Endothelial cell of umbilical vein (primary cell): ENCODE results near the gene RNGTT. TPM values are rescaled to one million over a fixed set of nuclear protein-coding genes. Genes with fewer than 3 reads are reported as not detected.

Experiments
- BruUV-seq: library from RNA; stranded (reverse); fragments of 400-500 nt; replicated peaks from 2 replicates; lab custom pipeline; 2021; lab: Mats Ljungman, UMichigan
- CTCF ChIA-PET: fragments of 300-600, 350-600 bp; sonication (Branson Sonifier 250); formaldehyde crosslinking; loops from one replicate; lab custom pipeline; 2021; ENCODE audit warnings: antibody characterized with exemption, inconsistent platforms; lab: Charles Lee
- POLR2A ChIA-PET: fragments of 300-600, 350-600 bp; sonication (Branson Sonifier 250); formaldehyde crosslinking; loops from one replicate; lab custom pipeline; 2021; ENCODE audit warnings: antibody characterized with exemption, inconsistent platforms; lab: Charles Lee
- DNase-seq: peaks from one replicate; pipeline ENCODE4 v3.0.0-alpha.2; 2011; ENCODE audit warnings: low read depth, low spot score
- FAIRE-seq: peaks from 2 replicates; lab custom pipeline; 2011; peaks lifted over from hg19 to GRCh38; lab: Jason Lieb, UNC
- H2AFZ ChIP-seq: 2 replicates; pipeline ENCODE4 v1.6.0; 2012; ENCODE audit warnings: low read depth, low read length, control low read depth, inconsistent platforms
- H3K27ac ChIP-seq: 2 replicates; pipeline ENCODE4 v1.5.1; 2011; ENCODE audit warnings: low read depth, mild to moderate bottlenecking, control low read depth, low read length, moderate library complexity; ENCODE audit not compliant: insufficient read depth
- H3K27me3 ChIP-seq, 2 experiments: 2 replicates each; pipeline versions ENCODE4 v1.6.0 to v1.6.1; 2011; ENCODE audit warnings: low read length in 2 of 2, mixed read lengths in 1 of 2; ENCODE audit not compliant: control insufficient read depth in 2 of 2, insufficient read depth in 2 of 2
- H3K36me3 ChIP-seq, 2 experiments: 2 replicates in 1 of 2; 3 replicates in 1 of 2; pipeline ENCODE4 v1.5.1; 2011; ENCODE audit warnings: low read length in 2 of 2, mild to moderate bottlenecking in 1 of 2, moderate library complexity in 1 of 2; ENCODE audit not compliant: control insufficient read depth in 2 of 2, insufficient read depth in 2 of 2; ENCODE audit errors: extremely low read depth in 1 of 2
- H3K4me1 ChIP-seq: 3 replicates; pipeline ENCODE4 v1.5.1; 2011; ENCODE audit warnings: mild to moderate bottlenecking, low read length; ENCODE audit not compliant: control insufficient read depth, insufficient read depth; ENCODE audit errors: extremely low read depth
- H3K4me2 ChIP-seq: 2 replicates; pipeline ENCODE4 v1.6.1; 2011; ENCODE audit warnings: low read length, control low read depth, mixed read lengths; ENCODE audit not compliant: insufficient read depth
- H3K4me3 ChIP-seq, 3 experiments: fragments of 200-600 bp in 1 of 3; sonication (generic), shearing (Covaris generic) in 1 of 3; replicated peaks in 1 of 3; 2 replicates each; pipeline ENCODE4 v1.5.1; 2011 to 2016; ENCODE audit warnings: control low read depth in 3 of 3, low read length in 3 of 3, mild to moderate bottlenecking in 2 of 3, inconsistent platforms in 1 of 3, low read depth in 1 of 3, moderate library complexity in 1 of 3; ENCODE audit not compliant: insufficient read depth in 1 of 3
- H3K79me2 ChIP-seq: 2 replicates; pipeline ENCODE4 v1.6.0; 2012; ENCODE audit warnings: low read length, inconsistent platforms; ENCODE audit not compliant: control insufficient read depth, insufficient read depth
- H3K9ac ChIP-seq: replicated peaks from 2 replicates; pipeline ENCODE3; 2011; ENCODE audit warnings: low read length, control low read depth; ENCODE audit not compliant: insufficient read depth; ENCODE audit errors: extremely low read depth
- H3K9me1 ChIP-seq: replicated peaks from 3 replicates; pipeline ENCODE4 v1.6.0; 2011; ENCODE audit warnings: mild to moderate bottlenecking, low read length; ENCODE audit not compliant: control insufficient read depth, insufficient read depth; ENCODE audit errors: extremely low read depth
- H3K9me3 ChIP-seq: replicated peaks from 2 replicates; pipeline ENCODE4 v1.5.1; 2012; ENCODE audit warnings: low read length, inconsistent platforms; ENCODE audit not compliant: control insufficient read depth, insufficient read depth
- H4K20me1 ChIP-seq: replicated peaks from 2 replicates; pipeline ENCODE3; 2011; ENCODE audit warnings: mild to moderate bottlenecking, low read length; ENCODE audit not compliant: control insufficient read depth, insufficient read depth; ENCODE audit errors: extremely low read depth
- CTCF ChIP-seq, 2 donors: IDR thresholded peaks; 1 replicate in 1 of 2; 2 replicates in 1 of 2; pipeline ENCODE4 v1.5.1; 2011; ENCODE audit warnings: low read length in 2 of 2, mild to moderate bottlenecking in 2 of 2, moderate library complexity in 2 of 2, control low read depth in 1 of 2, inconsistent platforms in 1 of 2, low read depth in 1 of 2; ENCODE audit not compliant: insufficient read depth in 1 of 2; ENCODE audit errors: extremely low read depth in 1 of 2
- EZH2 ChIP-seq: IDR thresholded peaks from 2 replicates; pipeline ENCODE4 v1.6.1; 2012; ENCODE audit warnings: borderline replicate concordance, low read depth, mild to moderate bottlenecking, moderate library complexity, low read length, inconsistent platforms; ENCODE audit not compliant: severe bottlenecking
- FOS ChIP-seq: IDR thresholded peaks from 2 replicates; pipeline ENCODE4 v1.6.1; 2011; ENCODE audit warnings: mild to moderate bottlenecking, low read length, moderate library complexity, borderline replicate concordance; ENCODE audit not compliant: insufficient read depth
- GATA2 ChIP-seq: IDR thresholded peaks from 2 replicates; pipeline ENCODE4 v1.7.0; 2011; ENCODE audit warnings: low read depth, mild to moderate bottlenecking, moderate library complexity, mixed read lengths, low read length; ENCODE audit not compliant: insufficient read length, insufficient read depth
- JUN ChIP-seq: IDR thresholded peaks from 2 replicates; pipeline ENCODE4 v1.6.1; 2011; ENCODE audit warnings: borderline replicate concordance, low read depth; ENCODE audit not compliant: insufficient read length, insufficient read depth
- MYC ChIP-seq: IDR thresholded peaks from one replicate; pipeline ENCODE4 v1.6.1; 2011; ENCODE audit warnings: mild to moderate bottlenecking, low read depth, low read length
- POLR2A ChIP-seq: IDR thresholded peaks from 2 replicates; pipeline ENCODE4 v1.6.1; 2012; ENCODE audit warnings: low read depth, mild to moderate bottlenecking, control low read depth, low read length
- POLR2AphosphoS5 ChIP-seq: IDR thresholded peaks from 2 replicates; pipeline ENCODE4 v1.6.1; 2012; ENCODE audit warnings: low read depth, mild to moderate bottlenecking, control low read depth, low read length, moderate library complexity; ENCODE audit not compliant: insufficient read depth
- dilution Hi-C: fragments of 300-500 bp; cut with MboI; formaldehyde crosslinking; loops from one replicate; pipeline ENCODE4 v1.15.0; 2019; ENCODE audit warnings: low sequenced_read_pairs; ENCODE audit not compliant: extremely low pct_ligation_motif_present
- intact Hi-C: fragments of 100-400 bp; cut with micrococcal nuclease; formaldehyde crosslinking; loops from one replicate; pipeline ENCODE4 v1.10.0; 2022
- polyA plus RNA-seq, 4 experiments: library from polyadenylated mRNA; depleted of rRNA in 3 of 4; stranded (reverse) in 3 of 4; unstranded in 1 of 4; fragments of >200 nt; gene quantifications; 2 replicates each; pipeline versions ENCODE4 v1.2.1 to v1.2.3, GENCODE V29; 2011 to 2012; ENCODE audit warnings: missing spikeins in 1 of 4
- total RNA-seq: library from RNA; stranded (reverse); gene quantifications from 2 replicates; pipeline ENCODE4 v1.2.3, GENCODE V29; 2021
- TF ChIP-seq, protein P1 (sequence below): IDR thresholded peaks from 2 replicates; pipeline ENCODE4 v1.6.1; 2011; ENCODE audit not compliant: insufficient read depth, insufficient read length

The RNGTT gene
- total and polyA plus RNA-seq, 2 donors (not counting 3 experiments of a cell fraction or from before 2014, with no cell fraction given), result 2.1 to 13.1 TPM

- no peak for TF ChIP-seq MYC
- no peak for TF ChIP-seq EZH2
- no peak for TF ChIP-seq GATA2
- TF ChIP-seq POLR2AphosphoS5, result no peak
- no peak for TF ChIP-seq JUN
- TF ChIP-seq FOS, result no peak
- TF ChIP-seq CTCF (IDR thresholded peaks at IDR 0.05; ENCODE audit: extremely low read depth in 1 of 2, insufficient read depth in 1 of 2, low read depth in 1 of 2, low read length in 2 of 2), result no peak
- no peak for TF ChIP-seq POLR2A
- TF ChIP-seq, protein P1, sequence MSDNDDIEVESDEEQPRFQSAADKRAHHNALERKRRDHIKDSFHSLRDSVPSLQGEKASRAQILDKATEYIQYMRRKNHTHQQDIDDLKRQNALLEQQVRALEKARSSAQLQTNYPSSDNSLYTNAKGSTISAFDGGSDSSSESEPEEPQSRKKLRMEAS, result no peak
- Histone ChIP-seq H3K4me1 (no peaks in the 10 kb centered on the region), H2AFZ (no peak overlapping the region), H3K79me2 (no peaks in the 10 kb centered on the region), H3K4me2 (no peak overlapping the region), H3K9ac (no peak overlapping the region), H4K20me1 (no peaks in the 10 kb centered on the region), H3K36me3 (no peaks in the 10 kb centered on the region), H3K27ac (no peak overlapping the region), H3K27me3 (no peaks in the 10 kb centered on the region), H3K9me3 (no peaks in the 10 kb centered on the region), H3K9me1 (no peaks in the 10 kb centered on the region), H3K4me3 (no peak overlapping the region)
- FAIRE-seq (no peak), DNase-seq (no peak)
- dilution Hi-C loops (no loop called here), intact Hi-C loops (no loop called here)
- BruUV-seq, result no TSS peak
- ChIA-PET CTCF (interaction anchor here (1.5 kb wide), 1 partner anchor 10 kb away, joined by 3 read pairs; no protein-coding TSS in a partner anchor), POLR2A (no interaction called here)
These were observed 42.4 kb downstream of the RNGTT start for GRCh38 chr6:88920774-88921733.
